GM19238 (cell line): ENCODE results near the gene KLC1.
A peak's percentile ranks its signal among the peaks of the same experiment; 100 is the strongest.
"Not testable (repeated sequence)": the region's sequence is repeated elsewhere in the genome, so short reads cannot be mapped to it uniquely, and the experiment has no call there.

ENCODE experiments used
- DNase-seq: peaks from one replicate; pipeline ENCODE4 v3.0.0; 2011; ENCODE audit warnings: low spot score; ENCODE audit not compliant: insufficient read length

KLC1 gene

GRCh38 chr14:103628684-103629502 is at the start of gene KLC1:
Gene KLC1 (plus strand): TSS chr14:103629211. CDS start chr14:103654565, 25,354 bp downstream.
- DNase-seq = peak; percentile 84

DNA sequence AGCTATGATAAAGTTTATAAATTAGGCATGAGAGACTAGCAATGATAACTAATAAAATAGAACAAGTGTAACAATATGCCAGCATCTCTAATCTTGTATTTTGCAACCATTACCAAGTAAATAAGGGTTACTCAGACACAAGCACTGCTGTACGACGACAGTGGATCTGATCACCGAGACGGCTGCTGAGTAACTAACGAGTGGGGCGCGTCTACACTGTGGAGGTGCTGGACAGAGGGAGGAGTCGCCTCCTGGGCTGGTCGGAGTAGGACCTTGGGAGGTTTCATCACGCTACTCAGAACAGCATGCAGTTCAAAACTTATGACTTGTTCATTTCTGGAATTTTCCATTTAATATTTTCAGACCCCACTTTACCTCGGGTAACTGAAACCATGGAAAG is 47.8 kb upstream of the KLC1 start:
- DNase-seq = no peak

DNA sequence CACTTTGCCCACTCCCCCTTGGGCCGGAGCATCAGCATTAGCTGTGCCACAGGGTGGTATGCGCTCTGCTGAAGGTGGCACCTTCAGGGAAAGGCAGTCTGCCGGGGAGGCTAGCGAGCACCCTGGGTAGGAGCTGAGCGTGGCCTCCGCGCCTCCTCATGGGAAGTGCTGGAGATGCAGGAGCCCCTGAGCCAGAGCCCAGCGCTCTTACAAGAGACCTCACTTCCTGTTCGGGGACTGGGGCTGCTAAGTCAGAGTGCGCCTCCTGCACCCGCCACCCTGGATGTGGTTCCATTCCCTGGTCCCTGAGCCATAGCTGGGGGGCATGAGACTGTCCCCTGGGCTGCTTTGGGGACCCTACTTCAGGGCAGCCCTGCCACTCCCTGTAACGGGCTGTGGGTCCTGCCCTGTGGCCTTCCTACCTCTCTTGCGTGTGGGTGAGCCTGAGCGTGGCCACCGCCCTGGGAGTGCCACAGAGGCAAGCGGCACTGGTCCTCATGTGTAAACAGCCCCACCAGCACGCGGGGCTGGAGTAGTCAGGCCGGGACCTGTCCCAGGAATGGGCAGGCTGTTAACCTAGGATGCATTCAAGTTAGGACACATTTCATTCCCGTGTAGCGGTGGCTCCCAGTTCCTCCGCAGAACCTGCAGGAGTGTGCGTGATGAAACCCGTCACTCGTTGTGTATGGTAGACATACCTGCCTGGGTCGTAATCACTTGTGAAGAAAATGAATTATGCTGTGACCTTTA is 46.9 kb upstream of the KLC1 start:
- DNase-seq = no peak

DNA sequence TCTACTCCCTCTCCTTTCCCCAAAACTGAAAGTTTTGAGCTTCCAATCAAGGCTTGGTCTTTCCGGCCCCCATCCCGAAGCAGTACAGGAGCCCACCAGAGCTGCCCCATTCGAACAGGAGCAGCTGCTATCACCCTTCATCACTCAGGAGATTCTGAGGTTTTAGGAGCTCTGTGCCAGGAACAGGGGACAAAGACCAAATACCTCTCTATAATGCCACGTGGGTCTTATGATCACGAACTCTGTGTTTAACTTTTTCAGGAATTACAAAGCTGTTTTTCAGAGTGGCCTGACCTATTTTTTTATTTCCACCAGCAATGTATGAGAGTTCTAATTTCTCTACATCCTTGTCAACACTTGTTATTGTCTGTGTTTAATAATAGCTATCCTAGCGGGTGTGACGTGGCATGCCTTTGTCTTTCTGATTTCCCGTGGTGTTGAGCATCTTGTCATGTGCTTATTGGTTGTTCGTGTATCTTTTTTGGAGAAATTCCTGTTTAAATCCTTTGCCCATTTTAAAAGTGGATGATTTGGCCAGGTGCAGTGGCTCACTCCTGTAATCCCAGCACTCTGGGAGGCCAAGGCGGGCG is 44.6 kb upstream of the KLC1 start:
- no peak for DNase-seq

DNA sequence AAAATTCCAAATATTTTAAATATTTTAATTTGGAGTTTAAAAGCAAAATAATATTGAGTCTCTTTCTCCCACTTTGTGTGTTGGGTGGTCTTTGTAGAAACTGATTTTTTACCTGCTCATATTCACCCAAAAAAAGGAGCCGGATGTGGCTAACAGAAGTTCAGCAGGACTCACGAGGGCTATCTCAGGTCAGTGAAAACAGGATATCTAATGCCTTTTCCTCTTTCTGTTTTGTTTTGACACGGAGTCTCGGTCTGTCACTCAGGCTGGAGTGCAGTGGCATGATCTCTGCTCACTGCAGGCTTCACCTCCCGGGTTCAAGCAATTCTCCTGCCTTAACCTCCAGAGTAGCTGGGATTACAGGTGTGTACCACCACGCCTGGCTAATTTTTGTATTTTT is 35.4 kb upstream of the KLC1 start:
- peak; percentile 62 for DNase-seq

DNA sequence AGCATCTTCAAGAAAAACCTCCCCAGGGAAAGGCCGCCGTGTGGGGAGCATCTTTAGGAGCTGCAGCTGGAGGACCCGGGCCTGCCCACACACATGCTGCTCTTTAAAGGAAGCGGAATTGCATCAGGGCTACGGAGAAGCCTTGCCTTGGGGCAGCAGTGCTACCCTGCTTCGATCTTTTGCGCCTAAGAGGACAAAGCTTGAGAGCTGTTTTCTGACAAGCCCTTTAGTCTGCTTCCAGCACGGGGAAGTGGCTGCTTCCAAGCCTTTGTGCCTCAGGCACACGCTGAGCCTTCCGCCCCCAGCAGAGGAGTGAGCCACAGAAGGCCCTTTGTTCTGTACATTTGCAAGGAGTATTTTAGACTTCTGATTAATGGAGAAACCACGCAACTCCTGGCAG is 34.7 kb upstream of the KLC1 start:
- DNase-seq = no peak

- DNase-seq = no peak
Measured at GRCh38 chr14:103597623-103598377, 31.2 kb upstream of the KLC1 start.

DNA sequence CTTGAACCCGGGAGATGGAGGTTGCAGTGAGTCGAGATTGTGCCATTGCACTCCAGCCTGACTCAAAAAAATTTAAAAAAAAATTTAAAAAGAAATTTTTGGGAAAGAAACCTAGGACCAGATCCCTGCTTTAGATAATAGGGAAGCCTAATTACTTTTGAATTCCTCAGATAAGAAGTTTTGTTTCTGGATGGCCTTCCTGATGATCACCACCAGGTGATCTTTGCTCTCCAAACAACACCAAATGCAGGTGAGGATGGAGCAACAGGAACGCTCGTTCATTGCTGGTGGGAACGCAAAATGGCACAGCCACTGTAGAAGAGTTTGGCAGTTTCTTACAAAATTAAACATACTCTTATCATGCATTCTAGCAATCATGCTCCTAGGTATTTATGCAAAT is 28.5 kb upstream of the KLC1 start:
- no peak for DNase-seq

DNA sequence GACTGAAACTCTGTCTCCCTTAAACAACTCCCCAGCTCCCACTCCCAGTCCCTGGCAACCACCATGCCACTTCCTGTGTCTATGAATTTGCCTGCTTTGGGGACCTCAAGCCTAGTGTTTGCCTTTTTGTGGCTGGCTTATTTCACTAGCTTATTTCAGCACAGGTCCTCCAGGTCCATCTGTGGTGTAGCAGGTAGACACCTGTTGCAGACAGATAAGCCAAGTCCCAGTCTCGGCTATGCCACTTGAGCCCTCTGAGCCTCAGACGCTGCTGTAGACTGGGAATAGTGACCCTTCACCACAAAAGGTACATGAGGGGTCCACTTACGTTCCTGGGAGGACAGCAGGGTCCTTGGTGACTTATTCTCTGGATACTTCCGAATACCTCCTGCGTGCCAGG is 24.4 kb upstream of the KLC1 start:
- no peak for DNase-seq

DNA sequence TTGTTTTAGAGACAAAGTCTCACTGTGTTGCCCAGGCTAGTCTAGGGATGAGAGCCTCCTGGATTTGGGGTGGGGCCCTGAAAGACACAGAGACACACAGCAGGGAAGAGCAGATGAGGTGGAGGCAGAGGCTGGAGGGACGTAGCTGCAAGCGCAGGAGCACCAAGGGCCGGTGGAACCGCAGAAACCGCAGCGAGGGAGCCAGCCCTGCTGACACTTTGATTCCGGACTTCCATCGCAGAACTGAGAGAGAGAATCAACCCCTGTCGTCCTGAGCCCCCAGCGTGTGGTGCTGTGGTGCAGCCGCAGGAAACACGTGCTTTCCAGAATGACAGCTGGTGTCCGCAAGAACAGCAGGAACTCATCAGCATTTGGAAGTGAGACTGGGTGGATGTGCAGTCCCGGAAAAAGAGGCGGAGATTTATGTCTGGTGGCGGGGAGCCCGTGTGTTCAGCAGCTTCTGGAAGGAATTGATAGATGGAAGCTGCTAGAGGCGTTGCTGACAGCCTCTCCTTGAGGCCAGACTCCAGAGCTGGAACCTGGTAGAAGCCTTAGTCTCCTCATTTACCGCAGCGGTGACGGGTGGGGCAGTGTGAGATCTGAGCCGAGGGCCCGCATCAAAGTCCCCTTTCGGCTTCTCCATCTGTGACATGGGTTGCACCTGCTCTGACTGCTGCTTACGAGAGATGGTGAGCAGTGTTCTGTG is 21.9 kb upstream of the KLC1 start:
- peak; percentile 56 for DNase-seq

GRCh38 chr14:103607822-103608221 is 21.2 kb upstream of the KLC1 start:
- DNase-seq = no peak

DNA sequence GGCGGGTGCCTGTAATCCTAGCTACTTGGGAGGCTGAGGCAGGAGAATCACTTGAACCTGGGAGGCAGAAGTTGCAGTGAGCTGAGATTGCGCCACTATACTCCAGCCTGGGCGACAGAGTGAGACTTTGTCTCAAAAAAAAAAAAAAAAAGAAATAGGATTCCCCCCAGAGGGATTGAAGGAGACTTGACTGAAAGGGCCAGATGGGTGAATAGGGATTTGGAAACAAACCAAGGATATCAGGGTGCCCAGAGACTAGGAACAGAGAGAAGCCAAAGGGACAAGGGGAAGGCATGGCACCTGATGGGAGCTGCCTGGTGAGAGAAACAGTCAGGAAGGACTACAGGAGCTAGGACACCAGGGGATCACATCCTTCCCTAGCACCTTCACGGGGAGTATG is 19.9 kb upstream of the KLC1 start:
- not testable (repeated sequence) for DNase-seq

DNA sequence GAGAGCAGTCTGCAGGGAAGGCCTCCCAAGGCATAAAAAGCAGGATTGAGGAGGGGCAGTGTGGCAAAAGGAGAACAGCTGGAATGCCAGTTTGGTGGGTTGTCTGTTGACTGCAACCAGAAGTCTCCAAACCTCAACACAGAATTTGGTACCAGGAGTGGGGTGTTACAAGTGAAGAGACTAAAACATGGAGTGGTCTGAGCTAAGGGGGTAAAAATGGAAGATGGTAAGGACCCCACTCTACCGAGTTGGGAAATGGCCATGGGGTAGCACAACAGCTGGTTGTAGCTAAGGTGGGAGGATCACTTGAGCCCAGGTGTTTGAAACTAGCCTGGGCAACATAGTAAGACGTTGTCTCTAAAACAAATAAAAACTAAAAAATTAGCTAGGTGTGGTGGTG is 17.8 kb upstream of the KLC1 start:
- no peak for DNase-seq

DNA sequence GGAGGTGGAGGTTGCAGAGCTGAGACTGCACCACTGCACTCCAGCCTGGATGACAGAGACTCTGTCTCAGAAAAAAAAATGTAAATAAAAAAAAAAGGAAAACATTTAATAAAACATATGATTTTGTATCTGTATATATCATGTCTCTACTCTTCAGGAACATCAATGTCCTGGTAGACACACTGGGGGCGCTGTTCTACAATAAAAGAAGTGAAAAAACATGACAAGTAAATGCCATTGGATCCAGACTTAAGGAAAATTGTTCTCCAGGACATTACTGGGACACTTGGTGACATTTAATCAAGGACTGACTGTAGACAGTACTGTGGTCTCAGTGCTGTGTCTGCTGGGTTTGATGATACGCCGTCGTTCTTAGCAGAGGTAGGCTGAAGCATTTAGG is 15.5 kb upstream of the KLC1 start:
- DNase-seq = no peak

DNA sequence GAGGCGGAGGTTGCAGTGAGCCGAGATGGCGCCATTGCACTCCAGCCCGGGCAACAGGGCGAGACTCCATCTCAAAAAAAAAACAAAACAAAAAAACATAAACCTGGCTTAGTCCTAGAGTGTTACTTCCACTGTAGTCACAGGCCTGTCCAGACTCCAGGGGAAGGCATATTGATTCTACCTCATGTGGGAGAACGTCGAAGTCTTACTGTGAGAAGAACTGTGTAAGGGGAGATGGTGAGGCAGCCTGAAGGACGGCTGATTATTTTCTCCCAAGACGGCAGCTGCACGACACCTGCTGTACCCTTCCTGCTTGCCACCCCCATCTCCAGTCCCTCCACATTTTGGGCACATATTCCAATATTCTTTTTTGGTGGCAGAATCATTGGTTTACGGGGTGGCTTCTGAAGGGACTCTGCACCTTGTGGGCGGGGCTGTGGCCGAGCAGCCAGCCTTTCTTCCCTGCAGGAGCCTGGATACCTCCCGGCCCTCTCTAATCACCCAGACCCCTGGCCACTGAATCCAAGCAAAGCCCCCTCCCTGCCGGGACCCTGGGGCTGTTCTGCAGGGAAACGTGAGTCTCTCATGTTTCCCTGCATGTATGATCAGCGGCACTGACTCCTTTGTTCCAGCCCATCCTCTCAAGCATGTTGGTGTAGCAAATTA is 12.2 kb upstream of the KLC1 start:
- DNase-seq = no peak

- DNase-seq = no peak
Measured at GRCh38 chr14:103619057-103619456, 10.0 kb upstream of the KLC1 start.

GRCh38 chr14:103621860-103622259 is 7.2 kb upstream of the KLC1 start:
- DNase-seq = no peak

GRCh38 chr14:103623308-103623707 is 5.7 kb upstream of the KLC1 start:
- no peak for DNase-seq

DNA sequence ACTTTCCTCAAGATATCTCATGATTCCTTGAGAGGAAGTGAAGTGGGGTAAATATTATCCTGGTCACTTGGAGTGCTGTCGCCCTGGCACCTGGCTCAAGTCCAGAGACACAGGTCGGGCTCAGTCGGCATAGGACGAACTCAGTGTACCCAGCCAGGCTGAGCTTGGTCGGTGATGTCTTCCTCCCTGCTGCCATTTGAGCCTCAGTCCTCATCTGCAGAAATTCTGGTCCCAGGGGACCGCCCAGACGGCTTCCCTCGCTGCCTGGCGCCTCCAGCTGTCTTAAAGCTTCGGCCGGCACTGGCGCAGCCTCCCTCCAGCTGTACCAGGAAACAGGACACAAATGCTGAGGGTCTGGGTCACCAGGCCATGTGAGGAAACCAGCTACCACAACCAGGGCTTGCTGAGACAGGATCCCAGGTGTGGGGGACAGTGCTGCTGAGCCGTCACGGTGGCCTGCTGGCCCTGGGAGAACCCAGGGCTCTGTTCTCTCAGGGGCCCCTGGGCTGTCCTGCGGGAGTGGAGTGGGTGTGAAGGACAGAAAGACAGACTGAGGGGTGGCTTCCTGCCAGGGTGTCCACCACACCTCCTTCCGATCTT is 5.0 kb upstream of the KLC1 start:
- DNase-seq = no peak

DNA sequence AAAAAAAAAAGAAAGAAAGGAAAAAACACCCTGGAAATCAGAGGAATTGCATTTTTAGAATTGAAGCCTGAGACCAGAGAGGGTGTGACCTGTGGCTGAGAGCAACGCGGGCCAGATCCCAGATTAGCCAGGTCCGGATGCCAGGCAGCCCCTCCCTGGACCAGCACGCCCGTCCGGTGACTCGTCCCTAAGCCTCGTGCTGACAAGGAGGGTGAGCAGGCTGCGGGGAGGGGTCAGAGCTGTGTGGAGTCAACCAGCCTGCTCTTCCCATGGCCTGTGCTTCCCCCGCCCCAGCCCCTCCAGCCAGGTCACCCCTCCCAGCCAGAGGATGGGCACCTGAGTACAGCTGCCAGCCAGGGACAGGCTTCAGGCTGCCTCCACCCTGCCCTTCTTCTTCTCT is 4.2 kb upstream of the KLC1 start:
- no peak for DNase-seq
